ENCODE measurements around the gene PTPRD. TPM values are rescaled to one million over a fixed set of nuclear protein-coding genes. Genes with fewer than 3 reads are reported as not detected.

PTPRD gene
- total RNA-seq, 4 donors from 2014 or later, result 0.72 to 8.0 (median 3.0) TPM

DNA sequence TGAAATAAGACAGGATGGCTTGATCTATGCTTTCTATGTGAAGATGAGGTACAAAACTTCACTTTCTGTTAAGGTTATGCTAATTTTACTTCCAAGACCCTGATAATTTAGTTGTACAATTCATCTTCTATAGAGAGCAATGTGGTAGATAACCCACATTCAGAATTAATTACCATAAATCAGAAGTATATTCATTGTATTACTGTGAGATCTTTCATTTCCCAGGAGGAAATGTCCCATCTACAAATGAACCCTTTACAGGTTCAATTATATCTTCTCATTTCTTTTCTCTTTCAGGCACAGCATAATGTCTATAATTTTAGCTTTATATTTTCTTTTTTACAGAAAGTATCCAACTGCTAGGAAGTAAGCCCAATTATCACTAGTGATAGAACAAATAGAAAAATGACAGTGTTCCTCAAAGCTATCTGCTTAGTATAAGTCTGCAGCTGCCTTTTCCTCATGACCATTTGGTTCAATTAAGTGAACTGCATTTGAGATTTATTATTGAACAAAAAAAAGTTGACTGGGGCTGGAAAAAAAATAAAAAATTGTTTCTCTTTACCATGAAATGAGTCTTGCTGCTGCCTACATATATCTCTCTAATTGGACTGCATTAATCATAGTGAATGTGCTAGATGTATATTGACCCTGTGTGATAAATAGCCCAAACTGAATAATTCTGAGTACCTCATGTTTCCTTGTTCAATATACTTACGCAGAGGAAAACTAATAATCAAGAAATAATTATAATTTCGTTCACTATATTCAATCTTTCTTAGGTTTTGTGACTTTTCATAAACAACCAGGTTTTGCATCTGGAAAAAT lies 1329.4 kb downstream of the PTPRD start:
- DNase-seq (ENCODE audit: low spot score in 2 of 2), result no peak
- intact Hi-C loops (cut with DNase I; ENCODE audit: low total_unique reads), result no loop called here
- H3K4me3 ChIP-seq (ENCODE audit: low read depth, poor library complexity, severe bottlenecking), result no peak overlapping the region
- TF ChIP-seq, protein P1, sequence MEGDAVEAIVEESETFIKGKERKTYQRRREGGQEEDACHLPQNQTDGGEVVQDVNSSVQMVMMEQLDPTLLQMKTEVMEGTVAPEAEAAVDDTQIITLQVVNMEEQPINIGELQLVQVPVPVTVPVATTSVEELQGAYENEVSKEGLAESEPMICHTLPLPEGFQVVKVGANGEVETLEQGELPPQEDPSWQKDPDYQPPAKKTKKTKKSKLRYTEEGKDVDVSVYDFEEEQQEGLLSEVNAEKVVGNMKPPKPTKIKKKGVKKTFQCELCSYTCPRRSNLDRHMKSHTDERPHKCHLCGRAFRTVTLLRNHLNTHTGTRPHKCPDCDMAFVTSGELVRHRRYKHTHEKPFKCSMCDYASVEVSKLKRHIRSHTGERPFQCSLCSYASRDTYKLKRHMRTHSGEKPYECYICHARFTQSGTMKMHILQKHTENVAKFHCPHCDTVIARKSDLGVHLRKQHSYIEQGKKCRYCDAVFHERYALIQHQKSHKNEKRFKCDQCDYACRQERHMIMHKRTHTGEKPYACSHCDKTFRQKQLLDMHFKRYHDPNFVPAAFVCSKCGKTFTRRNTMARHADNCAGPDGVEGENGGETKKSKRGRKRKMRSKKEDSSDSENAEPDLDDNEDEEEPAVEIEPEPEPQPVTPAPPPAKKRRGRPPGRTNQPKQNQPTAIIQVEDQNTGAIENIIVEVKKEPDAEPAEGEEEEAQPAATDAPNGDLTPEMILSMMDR (IDR thresholded peaks at IDR 0.05), result no peak
- no peak for TF ChIP-seq POLR2A (IDR thresholded peaks at IDR 0.05)
- WGBS, 2 donors, result 68 to 71% methylated on average over 2 of the region's 2 CpGs

DNA sequence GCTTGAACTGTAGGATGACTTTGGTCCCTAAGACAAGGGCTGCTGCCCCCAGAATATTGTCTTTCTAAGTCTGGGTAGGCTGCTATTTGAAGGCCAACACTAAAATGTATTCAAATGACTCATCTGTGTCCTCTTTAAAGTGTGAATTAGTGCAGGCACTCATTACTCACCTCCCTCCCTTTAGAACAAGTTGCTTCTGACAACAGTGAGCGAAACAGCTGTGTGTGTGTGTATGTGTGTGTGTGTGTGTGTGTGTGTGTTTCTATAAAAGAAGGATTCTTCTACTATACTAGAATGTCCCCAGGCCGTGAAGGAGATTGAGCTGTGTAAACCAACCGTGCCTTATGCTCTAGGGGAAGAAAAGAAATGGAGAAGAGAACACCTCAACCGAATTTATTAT lies 1337.2 kb downstream of the PTPRD start:
- TF ChIP-seq, protein P1 (IDR thresholded peaks at IDR 0.05), result no peak
- TF ChIP-seq POLR2A (IDR thresholded peaks at IDR 0.05), result no peak
- WGBS, 2 donors, result 68 to 73% methylated on average over 4 of the region's 4 CpGs
- intact Hi-C loops (cut with DNase I; ENCODE audit: low total_unique reads), result no loop called here
- H3K4me3 ChIP-seq (ENCODE audit: low read depth, poor library complexity, severe bottlenecking), result no peak overlapping the region
- DNase-seq (ENCODE audit: low spot score in 2 of 2), result no peak

DNA sequence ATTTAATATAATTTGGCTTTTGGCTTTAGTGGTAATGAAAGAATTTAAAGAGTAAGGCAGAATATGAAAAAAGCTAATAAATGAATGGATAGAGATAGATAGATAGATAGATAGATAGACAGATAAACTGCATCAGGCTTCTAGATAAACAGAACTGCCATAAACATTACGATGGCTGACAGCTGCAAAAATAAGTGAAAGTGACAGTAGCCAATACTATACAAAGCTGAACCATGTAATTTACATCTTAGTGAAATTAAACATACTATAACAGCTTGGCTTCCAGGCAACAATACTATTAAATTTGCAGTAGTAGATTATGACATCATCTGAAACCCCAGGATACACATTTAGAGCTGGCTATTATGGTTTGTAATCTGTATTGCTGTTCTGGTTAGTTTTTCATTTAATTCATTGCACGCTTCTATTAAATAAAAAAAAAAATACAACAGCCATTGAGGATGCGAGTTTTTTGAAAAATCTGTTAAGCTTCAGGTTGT lies 1354.8 kb downstream of the PTPRD start:
- no peak overlapping the region for H3K4me3 ChIP-seq (ENCODE audit: low read depth, poor library complexity, severe bottlenecking)
- WGBS, 2 donors, result 81 to 82% methylated on average over 3 of the region's 3 CpGs
- TF ChIP-seq POLR2A (IDR thresholded peaks at IDR 0.05), result no peak
- TF ChIP-seq, protein P1 (IDR thresholded peaks at IDR 0.05), result no peak
- intact Hi-C loops (cut with DNase I; ENCODE audit: low total_unique reads), result no loop called here
- DNase-seq (ENCODE audit: low spot score in 2 of 2), result no peak

DNA sequence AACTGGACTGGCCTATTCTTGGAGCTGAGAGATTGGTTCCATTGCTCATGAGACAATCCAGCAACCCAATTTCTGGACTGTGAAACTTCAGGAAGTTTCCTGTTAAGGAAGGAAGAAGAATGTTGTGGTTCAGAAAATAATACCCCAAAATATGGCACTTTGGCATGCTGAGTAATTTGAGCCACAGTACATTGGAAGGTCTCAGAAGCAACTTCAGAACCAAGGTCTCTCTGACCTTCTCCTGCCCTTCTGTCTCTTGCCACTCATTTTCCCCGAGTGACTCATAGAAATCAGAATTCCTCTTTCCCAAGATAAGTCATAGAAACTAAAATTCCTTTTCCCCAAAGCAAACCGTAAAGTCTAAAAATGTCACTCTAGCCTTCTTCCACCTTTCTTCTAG lies 1366.1 kb downstream of the PTPRD start:
- intact Hi-C loops (cut with DNase I; ENCODE audit: low total_unique reads), result no loop called here
- DNase-seq (ENCODE audit: low spot score in 2 of 2), result no peak
- 61% methylated on average over 2 of the region's 2 CpGs for WGBS, 2 donors
- TF ChIP-seq, protein P1 (IDR thresholded peaks at IDR 0.05), result no peak
- TF ChIP-seq POLR2A (IDR thresholded peaks at IDR 0.05), result no peak
- H3K4me3 ChIP-seq (ENCODE audit: low read depth, poor library complexity, severe bottlenecking), result no peak overlapping the region

DNA sequence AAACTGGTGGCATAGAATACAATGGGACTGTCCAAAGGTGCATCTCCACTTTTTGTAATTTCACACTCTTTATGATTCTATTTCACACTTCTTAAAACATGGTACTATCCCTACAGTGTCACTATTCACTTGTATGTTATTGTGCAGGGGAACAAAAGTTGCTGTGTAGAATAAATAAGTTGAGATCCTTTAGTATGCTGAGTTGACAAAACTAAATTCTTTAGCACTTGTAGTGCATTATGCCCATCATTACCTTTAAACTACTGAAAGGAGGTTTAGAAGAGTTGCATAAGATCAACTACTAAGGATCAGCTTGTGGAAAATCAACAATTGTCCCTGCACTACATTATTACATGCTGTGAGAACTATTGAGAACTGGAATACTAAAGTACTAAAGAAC lies 1380.9 kb downstream of the PTPRD start:
- TF ChIP-seq, protein P1 (IDR thresholded peaks at IDR 0.05), result no peak
- no peak for TF ChIP-seq POLR2A (IDR thresholded peaks at IDR 0.05)
- no peak for DNase-seq (ENCODE audit: low spot score in 2 of 2)
- intact Hi-C loops (cut with DNase I; ENCODE audit: low total_unique reads), result no loop called here
- H3K4me3 ChIP-seq (ENCODE audit: low read depth, poor library complexity, severe bottlenecking), result no peak overlapping the region
